IPS-15b (cell line): ENCODE results near the gene ACAN.

Experiments used
- H3K27me3 ChIP-seq: one replicate; pipeline ENCODE4 v1.6.1; 2013; ENCODE audit warnings: low read length; ENCODE audit not compliant: control insufficient read depth, insufficient read depth
- H3K36me3 ChIP-seq: one replicate; pipeline ENCODE4 v1.6.1; 2013; ENCODE audit warnings: low read length; ENCODE audit not compliant: control insufficient read depth, insufficient read depth
- H3K4me1 ChIP-seq: one replicate; pipeline ENCODE4 v1.6.1; 2013; ENCODE audit warnings: mild to moderate bottlenecking, low read length; ENCODE audit not compliant: control insufficient read depth, insufficient read depth
- H3K4me3 ChIP-seq: one replicate; pipeline ENCODE4 v1.5.1; 2013; ENCODE audit warnings: low read depth, low read length
- H3K9ac ChIP-seq: one replicate; pipeline ENCODE4 v1.6.1; 2013; ENCODE audit warnings: low read depth, mild to moderate bottlenecking, low read length
- H3K9me3 ChIP-seq: one replicate; pipeline ENCODE4 v1.6.1; 2013; ENCODE audit warnings: mild to moderate bottlenecking, low read length; ENCODE audit not compliant: control insufficient read depth, insufficient read depth

The ACAN gene

GRCh38 chr15:88788036-88788435, 15.2 kb upstream of the ACAN start:
- Histone ChIP-seq H3K27me3 (peaks cover 10% of the 10 kb centered on the region), H3K4me1 (peaks cover 6% of the 10 kb centered on the region), H3K4me3 (no peak overlapping the region), H3K9me3 (no peaks in the 10 kb centered on the region), H3K36me3 (no peaks in the 10 kb centered on the region), H3K9ac (no peak overlapping the region)

DNA sequence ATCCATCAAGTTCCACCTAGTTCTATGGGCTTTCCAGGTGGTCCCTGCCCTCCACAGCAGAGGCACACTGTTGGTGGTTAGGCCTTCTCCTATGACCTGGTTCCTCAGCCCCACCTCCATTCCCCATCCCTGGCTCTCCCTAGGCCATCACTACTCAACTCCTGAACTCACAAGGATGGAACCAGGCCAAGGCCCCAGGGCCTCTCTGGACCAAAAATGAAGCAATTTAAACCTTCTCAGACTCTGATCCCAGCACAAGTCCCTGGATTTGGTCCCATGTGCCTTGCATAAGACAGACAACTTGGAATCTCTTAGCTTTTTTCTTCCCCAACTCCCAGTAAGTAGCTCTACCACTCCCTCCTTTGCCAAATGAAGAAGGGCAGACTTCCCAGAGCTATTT, 14.4 kb upstream of the ACAN start:
- Histone ChIP-seq H3K4me3 (no peak overlapping the region), H3K36me3 (no peaks in the 10 kb centered on the region), H3K9me3 (no peaks in the 10 kb centered on the region), H3K27me3 (peaks cover 16% of the 10 kb centered on the region), H3K4me1 (peaks cover 10% of the 10 kb centered on the region), H3K9ac (no peak overlapping the region)

- H3K27me3 ChIP-seq, result peaks cover 25% of the 10 kb centered on the region
- peaks cover 10% of the 10 kb centered on the region for H3K4me1 ChIP-seq
- no peaks in the 10 kb centered on the region for H3K36me3 ChIP-seq
- no peak overlapping the region for H3K9ac ChIP-seq
- H3K9me3 ChIP-seq, result no peaks in the 10 kb centered on the region
- H3K4me3 ChIP-seq, result no peak overlapping the region
Observed at GRCh38 chr15:88790486-88790885, 12.8 kb upstream of the ACAN start.

DNA sequence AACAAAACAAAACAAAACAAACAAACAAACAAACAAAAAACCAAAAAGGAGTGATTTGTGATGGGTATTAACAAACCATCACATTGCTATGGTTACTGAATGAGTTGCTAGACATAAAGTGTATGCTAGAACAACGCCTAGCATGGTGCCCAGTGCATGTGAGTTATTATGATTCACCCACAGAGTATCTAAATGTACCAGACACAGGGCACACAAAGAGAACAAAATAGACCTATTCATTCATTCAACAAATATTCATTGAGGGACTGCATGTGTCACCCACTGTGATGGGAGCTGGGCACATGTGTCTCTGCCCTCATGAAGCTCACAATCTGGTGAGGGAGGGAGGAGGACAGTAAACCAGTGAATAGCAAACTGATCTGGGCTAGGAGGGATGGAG, 11.6 kb upstream of the ACAN start:
- no peaks in the 10 kb centered on the region for H3K36me3 ChIP-seq
- H3K4me3 ChIP-seq, result no peak overlapping the region
- peaks cover 10% of the 10 kb centered on the region for H3K4me1 ChIP-seq
- no peaks in the 10 kb centered on the region for H3K9me3 ChIP-seq
- peaks cover 25% of the 10 kb centered on the region for H3K27me3 ChIP-seq
- H3K9ac ChIP-seq, result no peak overlapping the region

- no peaks in the 10 kb centered on the region for H3K9me3 ChIP-seq
- no peak overlapping the region for H3K9ac ChIP-seq
- no peaks in the 10 kb centered on the region for H3K36me3 ChIP-seq
- peaks cover 25% of the 10 kb centered on the region for H3K27me3 ChIP-seq
- H3K4me1 ChIP-seq, result peaks cover 10% of the 10 kb centered on the region
- H3K4me3 ChIP-seq, result peak overlapping the region; percentile 35
Observed at GRCh38 chr15:88792342-88793282, 10.6 kb upstream of the ACAN start.

DNA sequence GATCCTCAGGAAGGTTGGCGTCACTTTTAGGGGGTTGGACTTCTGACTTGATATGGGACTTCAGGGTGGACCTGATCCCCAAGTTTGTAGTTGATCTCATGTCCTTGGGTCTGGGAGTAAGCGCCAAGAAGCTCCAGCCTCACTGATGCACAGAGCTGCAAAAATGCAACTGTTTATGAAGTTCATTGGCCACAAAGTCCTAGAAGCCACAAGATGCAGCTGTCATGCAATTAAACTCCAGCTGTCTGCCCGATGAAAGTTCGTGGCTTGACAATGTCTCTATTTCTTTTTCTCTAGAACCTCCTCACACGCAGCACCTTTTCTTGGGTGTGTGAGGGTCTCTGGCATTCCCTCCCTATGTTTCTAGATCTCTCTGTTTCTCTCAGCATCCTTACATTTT, 9.2 kb upstream of the ACAN start:
- Histone ChIP-seq H3K4me1 (peaks cover 10% of the 10 kb centered on the region), H3K4me3 (no peak overlapping the region), H3K27me3 (peaks cover 30% of the 10 kb centered on the region), H3K9ac (no peak overlapping the region), H3K9me3 (no peaks in the 10 kb centered on the region), H3K36me3 (no peaks in the 10 kb centered on the region)

DNA sequence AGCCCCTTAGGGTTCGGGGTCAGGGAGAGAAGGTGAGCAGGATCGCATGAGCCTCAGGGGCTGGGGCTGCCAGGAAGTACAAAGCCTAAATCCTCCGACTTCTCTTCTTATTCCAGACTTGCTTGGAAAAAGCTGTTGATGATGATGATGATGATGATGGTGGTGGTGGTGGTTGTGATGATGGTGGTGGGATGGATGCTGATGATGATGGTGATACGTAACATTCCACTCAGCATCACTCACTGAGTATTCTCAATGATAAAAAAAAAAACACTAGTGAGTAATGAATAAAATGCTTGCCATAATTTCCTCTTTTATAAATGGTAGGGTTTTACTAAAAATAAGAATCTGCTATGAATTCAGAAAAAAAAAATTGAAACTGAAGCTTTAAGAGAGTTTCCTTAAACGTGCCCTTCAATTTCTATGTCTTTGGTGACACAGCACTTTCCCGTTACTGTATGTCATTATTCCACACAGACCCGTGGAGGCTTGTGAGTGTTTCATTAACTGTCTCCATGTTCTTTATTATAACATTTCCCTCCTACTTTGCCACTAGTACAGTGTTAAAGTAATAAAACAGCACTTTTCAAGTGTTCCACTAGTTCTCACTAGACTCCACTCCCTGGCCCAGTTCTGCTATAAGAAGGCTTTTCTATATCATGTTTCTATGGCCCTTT, 5.4 kb upstream of the ACAN start:
- H3K27me3 ChIP-seq, result peaks cover 57% of the 10 kb centered on the region

DNA sequence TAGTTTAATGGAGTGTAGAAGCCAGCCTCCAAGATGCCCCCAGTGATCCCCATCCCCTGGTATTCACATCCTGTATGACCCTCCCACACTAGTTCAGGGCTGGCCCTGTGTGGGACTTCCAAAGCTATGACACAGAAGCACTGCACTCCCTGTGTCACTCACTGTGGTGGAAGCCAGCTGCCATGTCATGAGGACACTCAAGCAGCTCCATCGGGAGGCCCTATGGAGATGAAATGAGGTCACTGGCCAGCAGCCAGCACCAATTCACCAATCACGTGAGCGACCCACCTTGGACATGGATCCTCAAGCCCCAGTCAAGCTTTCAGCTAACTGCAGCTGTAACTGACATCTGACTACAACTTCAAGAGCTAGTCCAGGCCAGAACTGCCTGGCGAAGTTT, 3.9 kb upstream of the ACAN start:
- Histone ChIP-seq H3K9ac (no peak overlapping the region), H3K36me3 (no peaks in the 10 kb centered on the region), H3K4me3 (no peak overlapping the region), H3K4me1 (peaks cover 4% of the 10 kb centered on the region), H3K9me3 (no peaks in the 10 kb centered on the region), H3K27me3 (peaks cover 55% of the 10 kb centered on the region)

More for the DNA sequence above, 5.4 kb upstream of the ACAN start:
- peaks cover 10% of the 10 kb centered on the region for H3K4me1 ChIP-seq
- H3K36me3 ChIP-seq, result no peaks in the 10 kb centered on the region
- no peak overlapping the region for H3K4me3 ChIP-seq
- no peak overlapping the region for H3K9ac ChIP-seq
- H3K9me3 ChIP-seq, result no peaks in the 10 kb centered on the region

- Histone ChIP-seq H3K4me3 (no peak overlapping the region), H3K27me3 (peaks cover 57% of the 10 kb centered on the region)
Observed at GRCh38 chr15:88800026-88800425, 3.2 kb upstream of the ACAN start.

DNA sequence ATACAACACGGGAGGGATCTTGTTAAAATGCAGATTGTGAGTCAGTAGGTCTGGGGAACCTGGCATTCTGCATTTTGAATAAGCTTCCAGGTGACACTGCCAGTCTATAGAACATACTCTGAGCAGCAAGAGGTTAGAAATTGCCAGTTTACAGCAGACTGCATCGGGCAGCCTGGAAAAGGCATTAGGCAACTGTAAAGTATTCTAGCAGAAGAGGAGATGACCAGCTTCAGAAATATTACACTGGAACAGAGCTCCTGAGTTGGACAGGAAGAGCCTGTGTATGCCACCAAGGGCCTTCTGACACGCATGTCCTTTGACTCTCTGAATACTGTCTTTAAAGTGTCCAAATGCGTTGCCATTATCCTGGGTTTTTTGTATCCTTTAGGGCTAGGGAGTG, 2.5 kb upstream of the ACAN start:
- no peak overlapping the region for H3K4me3 ChIP-seq
- peaks cover 4% of the 10 kb centered on the region for H3K4me1 ChIP-seq
- no peaks in the 10 kb centered on the region for H3K9me3 ChIP-seq
- H3K36me3 ChIP-seq, result no peaks in the 10 kb centered on the region
- H3K27me3 ChIP-seq, result peaks cover 61% of the 10 kb centered on the region
- no peak overlapping the region for H3K9ac ChIP-seq

More at GRCh38 chr15:88800026-88800425, 3.2 kb upstream of the ACAN start:
- Histone ChIP-seq H3K36me3 (no peaks in the 10 kb centered on the region), H3K4me1 (peaks cover 4% of the 10 kb centered on the region), H3K9ac (no peak overlapping the region), H3K9me3 (no peaks in the 10 kb centered on the region)

DNA sequence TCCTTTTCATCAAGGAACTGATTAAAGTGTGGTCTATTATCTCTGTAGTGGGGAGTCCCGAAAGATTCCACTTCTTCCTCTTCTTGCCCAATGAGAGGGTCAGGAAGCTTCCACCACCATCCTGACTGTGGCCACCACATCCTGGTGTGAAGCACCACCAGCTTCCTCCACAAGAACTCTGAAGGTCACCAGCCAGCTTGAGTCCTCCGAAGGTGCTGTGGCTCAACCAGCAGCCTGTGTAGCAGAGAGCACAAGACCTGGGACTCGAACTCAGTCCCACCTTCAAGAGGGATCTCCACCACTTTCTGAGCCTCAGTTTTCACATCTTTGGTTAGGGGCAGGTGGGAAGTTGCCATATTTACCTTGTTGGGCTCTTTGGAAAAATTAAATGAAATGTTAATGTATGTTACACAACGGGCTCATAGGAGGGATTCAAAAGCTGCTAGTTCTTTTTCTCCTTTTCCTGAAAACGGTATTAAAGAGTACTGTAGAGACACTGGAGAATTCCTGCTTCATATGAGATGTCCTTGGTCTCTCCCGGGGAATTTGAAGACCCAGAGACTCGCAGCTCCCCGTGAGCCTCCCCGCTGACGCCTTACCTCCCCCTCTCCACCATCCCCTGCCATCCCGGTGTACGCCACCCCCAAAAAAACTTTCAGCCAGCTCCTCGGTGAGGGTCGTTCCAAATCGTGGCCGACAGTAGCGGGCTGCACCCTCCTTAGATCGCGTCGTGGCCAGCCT, 816 bp upstream of the ACAN start:
- Histone ChIP-seq H3K9me3 (no peaks in the 10 kb centered on the region), H3K4me1 (peaks cover 4% of the 10 kb centered on the region), H3K27me3 (peaks cover 61% of the 10 kb centered on the region), H3K9ac (no peak overlapping the region), H3K36me3 (no peaks in the 10 kb centered on the region), H3K4me3 (peak overlapping the region; percentile 58)
